ENCODE data around the gene SALL4.

Gene SALL4

DNA sequence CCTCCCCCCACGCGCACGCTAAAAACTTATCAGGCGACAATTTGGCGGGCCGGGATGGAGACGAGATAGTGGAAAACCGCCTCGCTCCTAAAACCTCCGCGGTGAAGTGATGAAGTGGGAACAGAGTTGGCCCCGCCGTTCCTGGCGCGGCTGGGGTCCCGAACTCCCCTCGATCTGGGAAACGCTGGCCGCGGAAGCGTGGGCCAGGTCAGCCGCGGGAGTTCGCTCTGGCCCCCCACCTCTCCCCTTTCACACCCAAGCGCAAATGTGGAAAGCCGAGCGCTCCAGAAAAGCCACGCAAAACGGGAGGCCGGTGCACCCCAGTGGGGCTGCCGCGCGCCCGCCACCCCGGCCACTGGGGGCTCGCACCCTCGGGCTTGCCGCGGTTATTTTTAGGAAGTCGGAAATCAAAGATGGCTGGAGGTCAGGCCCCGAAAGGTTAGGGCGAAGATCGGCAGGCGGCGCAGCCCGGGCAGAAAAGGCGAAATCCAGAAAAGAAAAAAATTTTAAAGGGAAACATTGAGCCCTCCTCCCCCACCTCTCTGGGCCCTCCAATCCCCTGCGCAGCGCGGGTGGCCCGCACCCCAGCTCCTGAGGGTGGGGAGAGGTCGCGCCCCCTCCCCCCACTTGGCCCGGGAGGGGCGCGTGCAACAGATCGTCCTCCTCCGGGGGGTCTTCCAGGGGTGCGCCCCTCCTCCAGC lies 1.0 kb downstream of the SALL4 start:
- TF ChIP-seq, protein P1, sequence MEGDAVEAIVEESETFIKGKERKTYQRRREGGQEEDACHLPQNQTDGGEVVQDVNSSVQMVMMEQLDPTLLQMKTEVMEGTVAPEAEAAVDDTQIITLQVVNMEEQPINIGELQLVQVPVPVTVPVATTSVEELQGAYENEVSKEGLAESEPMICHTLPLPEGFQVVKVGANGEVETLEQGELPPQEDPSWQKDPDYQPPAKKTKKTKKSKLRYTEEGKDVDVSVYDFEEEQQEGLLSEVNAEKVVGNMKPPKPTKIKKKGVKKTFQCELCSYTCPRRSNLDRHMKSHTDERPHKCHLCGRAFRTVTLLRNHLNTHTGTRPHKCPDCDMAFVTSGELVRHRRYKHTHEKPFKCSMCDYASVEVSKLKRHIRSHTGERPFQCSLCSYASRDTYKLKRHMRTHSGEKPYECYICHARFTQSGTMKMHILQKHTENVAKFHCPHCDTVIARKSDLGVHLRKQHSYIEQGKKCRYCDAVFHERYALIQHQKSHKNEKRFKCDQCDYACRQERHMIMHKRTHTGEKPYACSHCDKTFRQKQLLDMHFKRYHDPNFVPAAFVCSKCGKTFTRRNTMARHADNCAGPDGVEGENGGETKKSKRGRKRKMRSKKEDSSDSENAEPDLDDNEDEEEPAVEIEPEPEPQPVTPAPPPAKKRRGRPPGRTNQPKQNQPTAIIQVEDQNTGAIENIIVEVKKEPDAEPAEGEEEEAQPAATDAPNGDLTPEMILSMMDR (IDR thresholded peaks at IDR 0.05): no peak
- no peaks in the 10 kb centered on the region for H3K36me3 ChIP-seq
- H3K4me1 ChIP-seq (ENCODE audit: control insufficient read depth in 1 of 2, insufficient read depth in 1 of 2, low read depth in 1 of 2, low read length in 1 of 2): peaks cover 21 to 24% of the 10 kb centered on the region in 2 experiments
- H3K9me3 ChIP-seq: no peaks in the 10 kb centered on the region
- peaks cover 83% of the 10 kb centered on the region for H3K27me3 ChIP-seq
- no peak overlapping the region for H3K27ac ChIP-seq
- peak overlapping the region; percentile 27 to 33 for H3K4me3 ChIP-seq (ENCODE audit: low read depth in 1 of 2, low read length in 1 of 2)

DNA sequence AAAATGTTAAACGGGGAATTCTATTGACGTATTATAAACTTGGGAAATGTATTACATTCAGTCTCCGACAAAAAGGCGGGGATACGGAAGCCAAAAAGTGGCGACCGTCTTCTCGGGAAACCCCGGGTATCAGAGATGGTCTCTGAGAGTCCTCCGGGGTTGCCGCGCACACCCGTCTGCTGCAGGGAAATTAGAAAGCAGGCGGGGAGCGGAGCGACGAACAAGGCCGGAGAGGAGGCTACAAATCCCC lies 1.5 kb downstream of the SALL4 start:
- H3K27me3 ChIP-seq: peaks cover 82% of the 10 kb centered on the region
- H3K4me1 ChIP-seq (ENCODE audit: control insufficient read depth in 1 of 2, insufficient read depth in 1 of 2, low read depth in 1 of 2, low read length in 1 of 2): peaks cover 21 to 24% of the 10 kb centered on the region in 2 experiments
- peak overlapping the region; percentile 27 to 33 for H3K4me3 ChIP-seq (ENCODE audit: low read depth in 1 of 2, low read length in 1 of 2)
- H3K27ac ChIP-seq: no peak overlapping the region
- H3K9me3 ChIP-seq: no peaks in the 10 kb centered on the region
- TF ChIP-seq, protein P1 (IDR thresholded peaks at IDR 0.05): no peak
- H3K36me3 ChIP-seq: no peaks in the 10 kb centered on the region

DNA sequence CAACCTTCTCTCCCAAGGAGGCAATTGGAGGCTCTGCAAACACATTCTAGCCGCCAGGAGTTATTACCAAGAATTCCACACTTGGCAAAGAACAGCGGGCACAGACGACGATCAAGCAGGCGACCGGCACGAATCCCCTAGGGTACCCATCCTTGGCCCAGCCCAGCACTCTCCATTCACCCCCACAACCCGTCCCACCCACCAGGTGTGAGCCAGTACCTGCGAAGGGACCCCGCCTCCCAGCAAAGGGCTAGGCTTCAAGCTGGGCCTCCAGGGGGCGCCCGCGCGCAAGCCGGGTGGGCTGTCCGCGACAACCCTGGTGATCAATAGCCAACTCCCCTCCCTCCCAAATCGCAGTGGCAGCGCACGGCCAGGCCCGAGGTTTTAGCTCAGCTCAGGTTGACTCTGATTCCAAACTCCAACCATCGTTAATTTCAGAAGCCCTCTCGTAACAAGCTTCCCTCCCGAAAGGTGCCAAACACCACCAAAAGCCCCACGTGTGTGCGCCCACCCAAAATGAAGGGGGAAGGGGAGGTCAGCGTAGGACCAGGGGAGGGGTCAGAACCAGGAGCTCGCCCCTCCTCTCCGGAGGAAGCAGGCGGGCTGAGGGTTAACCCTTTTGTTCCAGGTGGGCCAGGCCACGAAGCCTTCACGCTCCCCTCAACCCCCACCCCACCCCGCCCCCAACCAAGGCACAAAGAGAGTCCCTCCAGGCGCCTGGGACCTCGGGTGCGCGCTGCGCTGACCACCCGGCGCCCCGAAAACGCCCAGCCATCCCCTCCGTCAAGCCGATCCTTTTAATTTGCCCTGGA lies 2.1 kb downstream of the SALL4 start:
- peaks cover 78% of the 10 kb centered on the region for H3K27me3 ChIP-seq
- H3K27ac ChIP-seq: no peak overlapping the region

DNA sequence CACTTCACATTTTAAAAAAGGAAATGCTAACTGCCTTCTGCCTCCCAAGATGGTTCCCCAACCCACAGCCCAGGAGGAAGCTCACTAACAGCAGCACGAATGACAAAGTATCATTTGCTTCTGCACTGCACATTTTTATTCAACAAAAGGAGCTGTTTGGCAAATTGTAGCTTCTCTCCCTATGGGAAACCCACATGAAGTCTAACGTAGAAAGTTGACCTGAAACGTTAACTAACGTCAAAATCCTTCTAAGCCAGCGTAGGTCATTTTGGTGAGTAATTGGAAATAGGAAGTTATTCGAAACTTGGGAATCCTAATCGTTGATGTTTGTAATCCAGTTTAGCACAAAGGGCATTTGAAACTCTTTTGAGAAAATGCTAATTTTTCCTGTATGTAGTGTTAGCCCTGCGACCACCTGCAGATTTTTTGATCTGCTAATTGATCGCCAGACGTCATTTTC lies 2.9 kb downstream of the SALL4 start:
- Histone ChIP-seq H3K4me3 (ENCODE audit: low read depth in 1 of 2, low read length in 1 of 2) (no peak overlapping the region), H3K27ac (no peak overlapping the region), H3K27me3 (peaks cover 70% of the 10 kb centered on the region), H3K9me3 (no peaks in the 10 kb centered on the region), H3K4me1 (ENCODE audit: control insufficient read depth in 1 of 2, insufficient read depth in 1 of 2, low read depth in 1 of 2, low read length in 1 of 2) (peaks cover 21 to 24% of the 10 kb centered on the region in 2 experiments), H3K36me3 (no peaks in the 10 kb centered on the region)
- TF ChIP-seq, protein P1 (IDR thresholded peaks at IDR 0.05): no peak

More for the DNA sequence above, 2.1 kb downstream of the SALL4 start:
- H3K4me1 ChIP-seq (ENCODE audit: control insufficient read depth in 1 of 2, insufficient read depth in 1 of 2, low read depth in 1 of 2, low read length in 1 of 2): peaks cover 21 to 24% of the 10 kb centered on the region in 2 experiments
- no peaks in the 10 kb centered on the region for H3K9me3 ChIP-seq
- H3K4me3 ChIP-seq (ENCODE audit: low read depth in 1 of 2, low read length in 1 of 2): peak overlapping the region; percentile 21 to 33
- TF ChIP-seq, protein P1 (IDR thresholded peaks at IDR 0.05): peak; percentile 26
- no peaks in the 10 kb centered on the region for H3K36me3 ChIP-seq

DNA sequence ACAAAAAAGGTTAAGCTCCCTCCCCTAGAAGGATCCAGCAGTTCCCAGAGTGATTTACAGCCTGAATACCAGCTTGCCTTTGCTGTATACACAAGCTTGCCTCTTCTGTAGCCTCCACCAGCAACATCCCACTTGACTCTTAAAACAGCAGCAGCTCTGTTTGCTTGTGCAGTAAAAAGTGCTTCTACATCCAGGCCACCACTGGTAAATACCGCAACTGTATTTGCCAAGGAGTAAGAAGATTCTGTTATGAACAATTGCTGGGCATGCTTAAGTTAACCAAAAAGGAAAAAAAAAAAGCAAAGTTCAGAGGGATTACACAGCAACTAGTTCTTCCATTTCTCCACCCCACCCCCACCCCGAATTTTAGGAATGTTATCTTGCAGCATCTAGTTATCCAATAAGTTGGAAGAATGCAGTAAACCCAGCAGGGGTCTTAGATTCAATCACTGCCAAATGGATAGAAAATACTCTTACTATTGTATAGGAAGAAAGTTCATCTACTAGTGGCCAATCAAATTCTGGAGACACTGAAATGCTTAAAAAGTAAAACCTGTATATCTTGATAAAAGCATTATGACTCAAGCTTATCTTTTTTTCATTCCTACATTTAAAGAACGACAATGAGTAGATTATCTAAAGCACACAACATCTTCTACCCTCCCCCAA lies 4.8 kb downstream of the SALL4 start:
- TF ChIP-seq, protein P1 (IDR thresholded peaks at IDR 0.05): no peak
- H3K4me3 ChIP-seq (ENCODE audit: low read depth in 1 of 2, low read length in 1 of 2): no peak overlapping the region
- peaks cover 51% of the 10 kb centered on the region for H3K27me3 ChIP-seq
- no peaks in the 10 kb centered on the region for H3K9me3 ChIP-seq
- no peak overlapping the region for H3K27ac ChIP-seq
- peaks cover 21 to 24% of the 10 kb centered on the region in 2 experiments for H3K4me1 ChIP-seq (ENCODE audit: control insufficient read depth in 1 of 2, insufficient read depth in 1 of 2, low read depth in 1 of 2, low read length in 1 of 2)
- no peaks in the 10 kb centered on the region for H3K36me3 ChIP-seq
